ENCODE data around the gene LACRT. TPM values are rescaled to one million over a fixed set of nuclear protein-coding genes. Genes with fewer than 3 reads are reported as not detected.

Gene LACRT, protein sequence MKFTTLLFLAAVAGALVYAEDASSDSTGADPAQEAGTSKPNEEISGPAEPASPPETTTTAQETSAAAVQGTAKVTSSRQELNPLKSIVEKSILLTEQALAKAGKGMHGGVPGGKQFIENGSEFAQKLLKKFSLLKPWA
- not detected for polyA plus RNA-seq (2013)

DNA sequence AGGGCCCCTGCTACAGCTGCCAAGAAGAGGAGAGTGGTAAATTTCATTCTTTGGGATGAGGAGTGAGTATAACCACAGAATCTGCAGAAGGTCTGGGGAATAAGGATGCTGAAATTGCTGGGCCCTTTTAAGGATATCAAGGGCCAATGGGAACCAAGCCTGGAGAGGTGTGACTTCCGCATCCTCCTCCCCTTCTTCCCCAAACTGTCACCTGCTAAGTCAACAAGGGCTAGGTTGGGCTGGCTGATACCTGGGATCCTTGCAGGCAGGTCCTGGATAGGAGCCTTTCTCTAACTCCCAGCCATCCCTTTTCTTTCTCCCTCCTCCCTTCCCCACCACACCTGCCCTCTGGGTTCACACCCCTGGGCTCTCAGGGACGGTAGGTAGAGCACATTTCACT lies at the start of gene LACRT:
TSS of gene LACRT (minus strand) at position 101 of the 400 bp plus-strand sequence. CDS start at position 47, 54 bp downstream.
- 100% methylated on average over 1 of the region's 2 CpGs for WGBS (ENCODE audit: insufficient coverage)
- no peak for DNase-seq
- H3K27me3 ChIP-seq (replicated peaks in 2 of 5; ENCODE audit: control insufficient read depth in 4 of 5, insufficient read depth in 5 of 5, low read length in 4 of 5) = peaks cover 0 to 2% (median 0%) of the 10 kb centered on the region in 5 experiments
- H3K36me3 ChIP-seq (ENCODE audit: control insufficient read depth in 4 of 4, insufficient read depth in 4 of 4, low read length in 3 of 4) = no peaks in the 10 kb centered on the region
- H3K9me3 ChIP-seq (ENCODE audit: control extremely low read depth in 1 of 5, control insufficient read depth in 4 of 5, insufficient read depth in 2 of 5, low read depth in 1 of 5, low read length in 4 of 5) = no peaks in the 10 kb centered on the region
- H3K4me1 ChIP-seq (ENCODE audit: control extremely low read depth in 1 of 4, control insufficient read depth in 4 of 4, insufficient read depth in 4 of 4, low read length in 3 of 4) = no peaks in the 10 kb centered on the region
- no peak within 1 kb of the TSS for H3K27ac ChIP-seq (ENCODE audit: insufficient read depth in 1 of 2, low read depth in 1 of 2, low read length in 2 of 2, poor library complexity in 1 of 2, severe bottlenecking in 2 of 2)
- ChIA-PET CTCF (no interaction called here), POLR2A (no interaction called here)
- no peak within 1 kb of the TSS for H3K4me3 ChIP-seq (ENCODE audit: control insufficient read depth in 1 of 7, extremely low read depth in 1 of 7, insufficient read depth in 4 of 7, low read depth in 2 of 7, low read length in 6 of 7)

- 56% methylated on average over 2 of the region's 2 CpGs for WGBS (ENCODE audit: insufficient coverage)
- Histone ChIP-seq H3K27me3 (replicated peaks in 2 of 5; ENCODE audit: control insufficient read depth in 4 of 5, insufficient read depth in 5 of 5, low read length in 4 of 5) (peaks cover 6 to 27% (median 10%) of the 10 kb centered on the region in 5 experiments), H3K27ac (ENCODE audit: insufficient read depth in 1 of 2, low read depth in 1 of 2, low read length in 2 of 2, poor library complexity in 1 of 2, severe bottlenecking in 2 of 2) (no peak overlapping the region), H3K4me1 (ENCODE audit: control extremely low read depth in 1 of 4, control insufficient read depth in 4 of 4, insufficient read depth in 4 of 4, low read length in 3 of 4) (no peaks in the 10 kb centered on the region), H3K36me3 (ENCODE audit: control insufficient read depth in 4 of 4, insufficient read depth in 4 of 4, low read length in 3 of 4) (no peaks in the 10 kb centered on the region), H3K4me3 (ENCODE audit: control insufficient read depth in 1 of 7, extremely low read depth in 1 of 7, insufficient read depth in 4 of 7, low read depth in 2 of 7, low read length in 6 of 7) (no peak overlapping the region), H3K9me3 (ENCODE audit: control extremely low read depth in 1 of 5, control insufficient read depth in 4 of 5, insufficient read depth in 2 of 5, low read depth in 1 of 5, low read length in 4 of 5) (peaks cover 0 to 4% (median 3%) of the 10 kb centered on the region in 5 experiments)
- ChIA-PET CTCF (no interaction called here), POLR2A (no interaction called here)
- no peak for DNase-seq
These were observed 48.7 kb upstream of the LACRT start for GRCh38 chr12:54683398-54683797.

GRCh38 chr12:54682674-54683073 lies 48.0 kb upstream of the LACRT start:
- DNase-seq = no peak
- CTCF ChIA-PET = no interaction called here
- WGBS (ENCODE audit: insufficient coverage) = 100% methylated on average over 1 of the region's 1 CpG
- no peaks in the 10 kb centered on the region for H3K36me3 ChIP-seq (ENCODE audit: control insufficient read depth in 4 of 4, insufficient read depth in 4 of 4, low read length in 3 of 4)
- H3K9me3 ChIP-seq (ENCODE audit: control extremely low read depth in 1 of 5, control insufficient read depth in 4 of 5, insufficient read depth in 2 of 5, low read depth in 1 of 5, low read length in 4 of 5) = peaks cover 0 to 4% (median 3%) of the 10 kb centered on the region in 5 experiments
- H3K4me3 ChIP-seq (ENCODE audit: control insufficient read depth in 1 of 7, extremely low read depth in 1 of 7, insufficient read depth in 4 of 7, low read depth in 2 of 7, low read length in 6 of 7) = no peak overlapping the region
- peaks cover 6 to 27% (median 11%) of the 10 kb centered on the region in 5 experiments for H3K27me3 ChIP-seq (replicated peaks in 2 of 5; ENCODE audit: control insufficient read depth in 4 of 5, insufficient read depth in 5 of 5, low read length in 4 of 5)
- H3K4me1 ChIP-seq (ENCODE audit: control extremely low read depth in 1 of 4, control insufficient read depth in 4 of 4, insufficient read depth in 4 of 4, low read length in 3 of 4) = no peaks in the 10 kb centered on the region
- POLR2A ChIA-PET = no interaction called here
- H3K27ac ChIP-seq (ENCODE audit: insufficient read depth in 1 of 2, low read depth in 1 of 2, low read length in 2 of 2, poor library complexity in 1 of 2, severe bottlenecking in 2 of 2) = no peak overlapping the region

GRCh38 chr12:54680374-54680773 lies 45.7 kb upstream of the LACRT start:
- Histone ChIP-seq H3K27me3 (replicated peaks in 2 of 5; ENCODE audit: control insufficient read depth in 4 of 5, insufficient read depth in 5 of 5, low read length in 4 of 5) (peaks cover 4 to 23% (median 9%) of the 10 kb centered on the region in 5 experiments), H3K36me3 (ENCODE audit: control insufficient read depth in 4 of 4, insufficient read depth in 4 of 4, low read length in 3 of 4) (no peaks in the 10 kb centered on the region), H3K27ac (ENCODE audit: insufficient read depth in 1 of 2, low read depth in 1 of 2, low read length in 2 of 2, poor library complexity in 1 of 2, severe bottlenecking in 2 of 2) (no peak overlapping the region), H3K4me1 (ENCODE audit: control extremely low read depth in 1 of 4, control insufficient read depth in 4 of 4, insufficient read depth in 4 of 4, low read length in 3 of 4) (no peaks in the 10 kb centered on the region), H3K9me3 (ENCODE audit: control extremely low read depth in 1 of 5, control insufficient read depth in 4 of 5, insufficient read depth in 2 of 5, low read depth in 1 of 5, low read length in 4 of 5) (no peaks in the 10 kb centered on the region), H3K4me3 (ENCODE audit: control insufficient read depth in 1 of 7, extremely low read depth in 1 of 7, insufficient read depth in 4 of 7, low read depth in 2 of 7, low read length in 6 of 7) (no peak overlapping the region)
- ChIA-PET CTCF (interaction anchor here (0.6 to 1.6 kb wide), 3 partner anchors 36 to 100 kb away, joined by 3 to 4 read pairs (median 3); no protein-coding TSS in a partner anchor), POLR2A (no interaction called here)
- 83% methylated on average over 3 of the region's 3 CpGs for WGBS (ENCODE audit: insufficient coverage)
- peak; percentile 44 to 63 (median 53) for DNase-seq

GRCh38 chr12:54678131-54678530 lies 43.4 kb upstream of the LACRT start:
- Histone ChIP-seq H3K9me3 (ENCODE audit: control extremely low read depth in 1 of 5, control insufficient read depth in 4 of 5, insufficient read depth in 2 of 5, low read depth in 1 of 5, low read length in 4 of 5) (no peaks in the 10 kb centered on the region), H3K36me3 (ENCODE audit: control insufficient read depth in 4 of 4, insufficient read depth in 4 of 4, low read length in 3 of 4) (no peaks in the 10 kb centered on the region), H3K27me3 (replicated peaks in 2 of 5; ENCODE audit: control insufficient read depth in 4 of 5, insufficient read depth in 5 of 5, low read length in 4 of 5) (peaks cover 2 to 8% (median 6%) of the 10 kb centered on the region in 5 experiments), H3K4me1 (ENCODE audit: control extremely low read depth in 1 of 4, control insufficient read depth in 4 of 4, insufficient read depth in 4 of 4, low read length in 3 of 4) (no peaks in the 10 kb centered on the region), H3K4me3 (ENCODE audit: control insufficient read depth in 1 of 7, extremely low read depth in 1 of 7, insufficient read depth in 4 of 7, low read depth in 2 of 7, low read length in 6 of 7) (no peak overlapping the region), H3K27ac (ENCODE audit: insufficient read depth in 1 of 2, low read depth in 1 of 2, low read length in 2 of 2, poor library complexity in 1 of 2, severe bottlenecking in 2 of 2) (no peak overlapping the region)
- 89% methylated on average over 4 of the region's 5 CpGs for WGBS (ENCODE audit: insufficient coverage)
- CTCF ChIA-PET = interaction anchor here (1.1 kb wide), 1 partner anchor 18 kb away, joined by 3 read pairs; no protein-coding TSS in a partner anchor
- POLR2A ChIA-PET = no interaction called here
- no peak for DNase-seq

DNA sequence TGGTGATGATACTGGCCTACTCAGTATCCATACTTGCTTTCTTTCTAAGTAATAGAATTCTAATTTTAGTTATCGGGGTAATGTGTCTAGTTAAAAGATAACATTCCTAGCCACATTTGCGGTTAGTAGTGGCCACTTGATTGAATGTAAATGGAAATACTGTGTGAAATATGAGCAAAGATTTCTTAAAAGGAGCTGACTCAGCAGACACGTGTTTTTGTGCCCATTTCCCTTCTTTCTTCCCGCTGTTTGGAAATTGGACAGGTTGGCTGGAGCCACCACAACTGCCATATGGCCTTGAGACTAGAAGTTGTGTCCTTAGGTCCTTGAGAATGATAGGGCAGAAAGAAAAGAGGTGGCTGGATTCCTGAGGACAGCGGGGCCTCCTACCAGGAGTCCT lies 33.2 kb upstream of the LACRT start:
- H3K36me3 ChIP-seq (ENCODE audit: control insufficient read depth in 4 of 4, insufficient read depth in 4 of 4, low read length in 3 of 4) = no peaks in the 10 kb centered on the region
- no peaks in the 10 kb centered on the region for H3K4me1 ChIP-seq (ENCODE audit: control extremely low read depth in 1 of 4, control insufficient read depth in 4 of 4, insufficient read depth in 4 of 4, low read length in 3 of 4)
- no peak for DNase-seq
- ChIA-PET CTCF (no interaction called here), POLR2A (no interaction called here)
- H3K9me3 ChIP-seq (ENCODE audit: control extremely low read depth in 1 of 5, control insufficient read depth in 4 of 5, insufficient read depth in 2 of 5, low read depth in 1 of 5, low read length in 4 of 5) = no peaks in the 10 kb centered on the region
- H3K27me3 ChIP-seq (replicated peaks in 2 of 5; ENCODE audit: control insufficient read depth in 4 of 5, insufficient read depth in 5 of 5, low read length in 4 of 5) = peaks cover 0 to 14% (median 1%) of the 10 kb centered on the region in 5 experiments
- WGBS (ENCODE audit: insufficient coverage) = 93% methylated on average over 3 of the region's 5 CpGs
- H3K4me3 ChIP-seq (ENCODE audit: control insufficient read depth in 1 of 7, extremely low read depth in 1 of 7, insufficient read depth in 4 of 7, low read depth in 2 of 7, low read length in 6 of 7) = no peak overlapping the region
- H3K27ac ChIP-seq (ENCODE audit: insufficient read depth in 1 of 2, low read depth in 1 of 2, low read length in 2 of 2, poor library complexity in 1 of 2, severe bottlenecking in 2 of 2) = no peak overlapping the region

DNA sequence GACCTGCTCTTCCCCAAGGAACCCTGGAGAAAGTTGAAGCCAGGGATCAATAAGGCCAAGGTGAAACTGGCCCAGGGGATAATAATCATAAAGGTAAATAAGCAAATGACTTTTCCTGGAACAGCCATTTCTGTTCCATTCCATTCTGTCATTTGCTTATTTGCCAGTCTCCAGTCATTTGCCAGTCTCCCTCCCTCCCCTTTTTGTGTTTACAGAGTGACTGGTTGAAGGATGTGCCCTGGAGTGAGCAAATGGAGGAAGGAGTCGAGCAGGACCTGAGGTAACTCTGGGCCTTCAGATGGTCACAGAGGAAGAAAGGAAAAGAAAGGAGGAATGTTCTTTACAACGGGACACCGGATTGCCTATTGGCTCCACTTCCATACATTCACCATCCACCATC lies 31.3 kb upstream of the LACRT start:
- Histone ChIP-seq H3K27ac (ENCODE audit: insufficient read depth in 1 of 2, low read depth in 1 of 2, low read length in 2 of 2, poor library complexity in 1 of 2, severe bottlenecking in 2 of 2) (no peak overlapping the region), H3K4me1 (ENCODE audit: control extremely low read depth in 1 of 4, control insufficient read depth in 4 of 4, insufficient read depth in 4 of 4, low read length in 3 of 4) (peaks cover 0 to 4% (median 0%) of the 10 kb centered on the region in 4 experiments), H3K9me3 (ENCODE audit: control extremely low read depth in 1 of 5, control insufficient read depth in 4 of 5, insufficient read depth in 2 of 5, low read depth in 1 of 5, low read length in 4 of 5) (no peaks in the 10 kb centered on the region), H3K36me3 (ENCODE audit: control insufficient read depth in 4 of 4, insufficient read depth in 4 of 4, low read length in 3 of 4) (no peaks in the 10 kb centered on the region), H3K27me3 (replicated peaks in 2 of 5; ENCODE audit: control insufficient read depth in 4 of 5, insufficient read depth in 5 of 5, low read length in 4 of 5) (peaks cover 0 to 9% (median 0%) of the 10 kb centered on the region in 5 experiments), H3K4me3 (ENCODE audit: control insufficient read depth in 1 of 7, extremely low read depth in 1 of 7, insufficient read depth in 4 of 7, low read depth in 2 of 7, low read length in 6 of 7) (no peak overlapping the region)
- POLR2A ChIA-PET = no interaction called here
- no CpG with 5 or more reads among the region's 3 CpGs for WGBS (ENCODE audit: insufficient coverage)
- DNase-seq = no peak
- CTCF ChIA-PET = no interaction called here
